ENCODE data around the gene MRGPRF. TPM values are rescaled to one million over a fixed set of nuclear protein-coding genes. Genes with fewer than 3 reads are reported as not detected.

The MRGPRF gene
- total and polyA plus RNA-seq, 2 experiments from 2014 or later: 20.7 to 25.3 TPM

- Histone ChIP-seq H3K9me3 (ENCODE audit: low read depth) (no peaks in the 10 kb centered on the region), H4K20me1 (ENCODE audit: insufficient read depth) (no peaks in the 10 kb centered on the region), H3F3A (ENCODE audit: insufficient read depth) (no peaks in the 10 kb centered on the region), H3K4me3 (no peak overlapping the region), H3K27me3 (replicated peaks; ENCODE audit: insufficient read depth) (peaks cover 47% of the 10 kb centered on the region), H3K4me2 (ENCODE audit: unreplicated experiment) (no peak overlapping the region), H2AFZ (no peak overlapping the region), H3K36me3 (ENCODE audit: low read depth) (no peaks in the 10 kb centered on the region), H3K27ac (no peak overlapping the region), H3K9ac (no peak overlapping the region), H3K9me2 (ENCODE audit: insufficient read depth) (no peaks in the 10 kb centered on the region), H3K79me2 (ENCODE audit: insufficient read depth) (no peaks in the 10 kb centered on the region), H3K4me1 (ENCODE audit: insufficient read depth) (no peaks in the 10 kb centered on the region)
- in situ Hi-C loops (cut with MboI): no loop called here
- 72 to 82% methylated on average over 8 of the region's 8 CpGs for WGBS, 2 experiments (ENCODE audit: low coverage in 1 of 2, low lambda C conversion rate in 2 of 2, missing lambda C conversion rate in 2 of 2)
- no peak for DNase-seq
- TF ChIP-seq EZH2phosphoT487 (IDR thresholded peaks at IDR 0.05; ENCODE audit: insufficient read depth, low read depth): no peak
- TF ChIP-seq EZH2 (IDR thresholded peaks at IDR 0.05; ENCODE audit: insufficient read depth, poor library complexity, severe bottlenecking): no peak
Measured at GRCh38 chr11:68970921-68971636, 42.0 kb downstream of the MRGPRF start.

GRCh38 chr11:68969386-68969785 is 43.7 kb downstream of the MRGPRF start:
- no peaks in the 10 kb centered on the region for H4K20me1 ChIP-seq (ENCODE audit: insufficient read depth)
- H3F3A ChIP-seq (ENCODE audit: insufficient read depth): no peaks in the 10 kb centered on the region
- no peak overlapping the region for H2AFZ ChIP-seq
- no peaks in the 10 kb centered on the region for H3K9me2 ChIP-seq (ENCODE audit: insufficient read depth)
- H3K9me3 ChIP-seq (ENCODE audit: low read depth): no peaks in the 10 kb centered on the region
- no peak for DNase-seq
- H3K27ac ChIP-seq: no peak overlapping the region
- in situ Hi-C loops (cut with MboI): no loop called here
- no peak for TF ChIP-seq EZH2 (IDR thresholded peaks at IDR 0.05; ENCODE audit: insufficient read depth, poor library complexity, severe bottlenecking)
- TF ChIP-seq EZH2phosphoT487 (IDR thresholded peaks at IDR 0.05; ENCODE audit: insufficient read depth, low read depth): no peak
- no peak overlapping the region for H3K4me3 ChIP-seq
- H3K79me2 ChIP-seq (ENCODE audit: insufficient read depth): no peaks in the 10 kb centered on the region
- WGBS, 2 experiments (ENCODE audit: low coverage in 1 of 2, low lambda C conversion rate in 2 of 2, missing lambda C conversion rate in 2 of 2): 55 to 57% methylated on average over 8 of the region's 8 CpGs
- H3K9ac ChIP-seq: no peak overlapping the region
- H3K36me3 ChIP-seq (ENCODE audit: low read depth): no peaks in the 10 kb centered on the region
- H3K4me1 ChIP-seq (ENCODE audit: insufficient read depth): no peaks in the 10 kb centered on the region
- peaks cover 47% of the 10 kb centered on the region for H3K27me3 ChIP-seq (replicated peaks; ENCODE audit: insufficient read depth)
- H3K4me2 ChIP-seq (ENCODE audit: unreplicated experiment): no peak overlapping the region

- H3K27me3 ChIP-seq (replicated peaks; ENCODE audit: insufficient read depth): peaks cover 47% of the 10 kb centered on the region
- no peaks in the 10 kb centered on the region for H3F3A ChIP-seq (ENCODE audit: insufficient read depth)
- no peak overlapping the region for H3K4me2 ChIP-seq (ENCODE audit: unreplicated experiment)
- no peak overlapping the region for H3K4me3 ChIP-seq
- no peak overlapping the region for H2AFZ ChIP-seq
- H3K9me2 ChIP-seq (ENCODE audit: insufficient read depth): no peaks in the 10 kb centered on the region
- H3K9me3 ChIP-seq (ENCODE audit: low read depth): no peaks in the 10 kb centered on the region
- WGBS, 2 experiments (ENCODE audit: low coverage in 1 of 2, low lambda C conversion rate in 2 of 2, missing lambda C conversion rate in 2 of 2): 51 to 55% methylated on average over 29 of the region's 29 CpGs
- H4K20me1 ChIP-seq (ENCODE audit: insufficient read depth): no peaks in the 10 kb centered on the region
- TF ChIP-seq EZH2phosphoT487 (IDR thresholded peaks at IDR 0.05; ENCODE audit: insufficient read depth, low read depth) (no peak), EZH2 (IDR thresholded peaks at IDR 0.05; ENCODE audit: insufficient read depth, poor library complexity, severe bottlenecking) (no peak)
- H3K79me2 ChIP-seq (ENCODE audit: insufficient read depth): no peaks in the 10 kb centered on the region
- DNase-seq: peak; percentile 26
- no peaks in the 10 kb centered on the region for H3K4me1 ChIP-seq (ENCODE audit: insufficient read depth)
- H3K27ac ChIP-seq: no peak overlapping the region
- H3K9ac ChIP-seq: no peak overlapping the region
- H3K36me3 ChIP-seq (ENCODE audit: low read depth): no peaks in the 10 kb centered on the region
- in situ Hi-C loops (cut with MboI): no loop called here
Measured at GRCh38 chr11:68968306-68969250, 44.5 kb downstream of the MRGPRF start.

- no peaks in the 10 kb centered on the region for H3K9me3 ChIP-seq (ENCODE audit: low read depth)
- H3K27me3 ChIP-seq (replicated peaks; ENCODE audit: insufficient read depth): peaks cover 41% of the 10 kb centered on the region
- H3K9me2 ChIP-seq (ENCODE audit: insufficient read depth): no peaks in the 10 kb centered on the region
- no peaks in the 10 kb centered on the region for H4K20me1 ChIP-seq (ENCODE audit: insufficient read depth)
- WGBS, 2 experiments (ENCODE audit: low coverage in 1 of 2, low lambda C conversion rate in 2 of 2, missing lambda C conversion rate in 2 of 2): 52 to 59% methylated on average over 9 of the region's 9 CpGs
- no peak overlapping the region for H3K9ac ChIP-seq
- H3K4me1 ChIP-seq (ENCODE audit: insufficient read depth): no peaks in the 10 kb centered on the region
- no peak overlapping the region for H2AFZ ChIP-seq
- H3K27ac ChIP-seq: no peak overlapping the region
- no peak for TF ChIP-seq EZH2 (IDR thresholded peaks at IDR 0.05; ENCODE audit: insufficient read depth, poor library complexity, severe bottlenecking)
- TF ChIP-seq EZH2phosphoT487 (IDR thresholded peaks at IDR 0.05; ENCODE audit: insufficient read depth, low read depth): no peak
- no peaks in the 10 kb centered on the region for H3K36me3 ChIP-seq (ENCODE audit: low read depth)
- no peaks in the 10 kb centered on the region for H3K79me2 ChIP-seq (ENCODE audit: insufficient read depth)
- in situ Hi-C loops (cut with MboI): no loop called here
- DNase-seq: no peak
- H3K4me2 ChIP-seq (ENCODE audit: unreplicated experiment): no peak overlapping the region
- H3K4me3 ChIP-seq: no peak overlapping the region
- no peaks in the 10 kb centered on the region for H3F3A ChIP-seq (ENCODE audit: insufficient read depth)
Measured at GRCh38 chr11:68966894-68967780, 45.9 kb downstream of the MRGPRF start.

Measured in GM23248 (cell line).